Nucleus accumbens (tissue), 56 donors: ENCODE data around the gene FGF9.

ENCODE experiments used
- DNase-seq, 56 donors: peaks; one replicate each; lab custom pipeline; 2025; lab: John Stamatoyannopoulos, UW

Gene FGF9

GRCh38 chr13:21673789-21674489 is 3.1 kb downstream of the FGF9 start:
- peak in 19 of 56 donors; percentile 13 to 64 (median 36) for DNase-seq

GRCh38 chr13:21674490-21675009 is 3.7 kb downstream of the FGF9 start:
- peak in 5 of 56 donors; percentile 13 to 54 (median 27) for DNase-seq

- peak in 29 of 56 donors; percentile 14 to 78 (median 42) for DNase-seq
Observed at GRCh38 chr13:21675095-21675991, 4.5 kb downstream of the FGF9 start.

GRCh38 chr13:21676611-21677021 is 5.7 kb downstream of the FGF9 start:
- DNase-seq = no peak

GRCh38 chr13:21677075-21677623 is 6.3 kb downstream of the FGF9 start:
- no peak for DNase-seq

GRCh38 chr13:21683034-21683733 is 12.3 kb downstream of the FGF9 start:
- DNase-seq = no peak

- DNase-seq = no peak
Observed at GRCh38 chr13:21684576-21684975, 13.7 kb downstream of the FGF9 start.

GRCh38 chr13:21685485-21686064 is 14.7 kb downstream of the FGF9 start:
- no peak for DNase-seq

GRCh38 chr13:21686751-21687391 is 16.0 kb downstream of the FGF9 start:
- DNase-seq = no peak

- DNase-seq = no peak
Observed at GRCh38 chr13:21688056-21688455, 17.2 kb downstream of the FGF9 start.

- no peak for DNase-seq
Observed at GRCh38 chr13:21689097-21689496, 18.2 kb downstream of the FGF9 start.

- no peak for DNase-seq
Observed at GRCh38 chr13:21690955-21691354, 20.1 kb downstream of the FGF9 start.

GRCh38 chr13:21691500-21691899 is 20.6 kb downstream of the FGF9 start:
- no peak for DNase-seq

GRCh38 chr13:21691928-21692327 is 21.1 kb downstream of the FGF9 start:
- DNase-seq = no peak

GRCh38 chr13:21694831-21695230 is 24.0 kb downstream of the FGF9 start:
- no peak for DNase-seq

- no peak for DNase-seq
Observed at GRCh38 chr13:21695546-21695945, 24.7 kb downstream of the FGF9 start.

- DNase-seq = no peak
Observed at GRCh38 chr13:21696865-21697448, 26.1 kb downstream of the FGF9 start.

GRCh38 chr13:21698817-21699679 is 28.2 kb downstream of the FGF9 start:
- DNase-seq = no peak
